BLaER1 treated with 17β-estradiol and CSF1 and Interleukin-3, amounts not matched to agents 10 nM and 100 nM (cell line): ENCODE results near the gene HPSE2.
"Not testable (repeated sequence)": the region's sequence is repeated elsewhere in the genome, so short reads cannot be mapped to it uniquely, and the experiment has no call there.

Source experiments
- H3K27ac ChIP-seq, 11 experiments: shearing (Covaris generic); formaldehyde crosslinking; 2 replicates each; pipeline ENCODE4 v1.8.1; 2022
- H3K27me3 ChIP-seq, 11 experiments: shearing (Covaris generic); formaldehyde crosslinking; 2 replicates each; pipeline ENCODE4 v1.8.1; 2022
- H3K36me3 ChIP-seq, 11 experiments: shearing (Covaris generic); formaldehyde crosslinking; 2 replicates each; pipeline ENCODE4 v1.8.1; 2022
- H3K4me1 ChIP-seq, 10 experiments: shearing (Covaris generic); formaldehyde crosslinking; 2 replicates each; pipeline ENCODE4 v1.8.1; 2022
- H3K4me2 ChIP-seq, 11 experiments: shearing (Covaris generic); formaldehyde crosslinking; 2 replicates each; pipeline ENCODE4 v1.8.1; 2022
- H3K4me3 ChIP-seq, 10 experiments: shearing (Covaris generic); formaldehyde crosslinking; 2 replicates each; pipeline ENCODE4 v1.8.1; 2022
- H3K9ac ChIP-seq, 11 experiments: shearing (Covaris generic); formaldehyde crosslinking; 2 replicates each; pipeline ENCODE4 v1.8.1; 2022
- H3K9me3 ChIP-seq, 11 experiments: shearing (Covaris generic); formaldehyde crosslinking; replicated peaks in 1 of 11; 2 replicates each; pipeline ENCODE4 v1.8.1; 2022
- H4K20me1 ChIP-seq, 11 experiments: shearing (Covaris generic); formaldehyde crosslinking; 2 replicates each; pipeline ENCODE4 v1.8.1; 2022
- Cebpa-rat ChIP-seq, 11 experiments: shearing (Covaris generic); IDR thresholded peaks; 2 replicates each; pipeline ENCODE4 v1.8.1; 2022

HPSE2 gene

GRCh38 chr10:99203310-99203709 is 32.3 kb downstream of the HPSE2 start:
- Histone ChIP-seq H3K4me3 (no peak overlapping the region), H3K27me3 (no peaks in the 10 kb centered on the region), H3K9ac (no peak overlapping the region), H3K27ac (no peak overlapping the region), H3K4me2 (no peak overlapping the region), H3K36me3 (no peaks in the 10 kb centered on the region), H3K4me1 (no peaks in the 10 kb centered on the region), H4K20me1 (no peaks in the 10 kb centered on the region), H3K9me3 (peaks cover 0 to 15% (median 0%) of the 10 kb centered on the region in 11 experiments; a peak in 4 of 22 replicates)
- TF ChIP-seq Cebpa-rat (IDR thresholded peaks at IDR 0.05), result no peak

GRCh38 chr10:99172950-99173349 is 62.7 kb downstream of the HPSE2 start:
- H3K27me3 ChIP-seq, result no peaks in the 10 kb centered on the region
- TF ChIP-seq Cebpa-rat (IDR thresholded peaks at IDR 0.05), result no peak
- H3K4me2 ChIP-seq, result no peak overlapping the region
- no peaks in the 10 kb centered on the region for H3K36me3 ChIP-seq
- no peaks in the 10 kb centered on the region for H3K4me1 ChIP-seq
- H3K4me3 ChIP-seq, result no peak overlapping the region
- H3K9ac ChIP-seq, result no peak overlapping the region
- H4K20me1 ChIP-seq, result no peaks in the 10 kb centered on the region
- no peaks in the 10 kb centered on the region for H3K9me3 ChIP-seq
- no peak overlapping the region for H3K27ac ChIP-seq

GRCh38 chr10:99172128-99172738 is 63.4 kb downstream of the HPSE2 start:
- H3K27ac ChIP-seq, result no peak overlapping the region
- no peaks in the 10 kb centered on the region for H3K36me3 ChIP-seq
- H3K9ac ChIP-seq, result no peak overlapping the region
- no peaks in the 10 kb centered on the region for H3K9me3 ChIP-seq
- TF ChIP-seq Cebpa-rat (IDR thresholded peaks at IDR 0.05), result no peak
- H3K4me2 ChIP-seq, result no peak overlapping the region
- H3K4me1 ChIP-seq, result no peaks in the 10 kb centered on the region
- no peaks in the 10 kb centered on the region for H4K20me1 ChIP-seq
- H3K4me3 ChIP-seq, result no peak overlapping the region
- H3K27me3 ChIP-seq, result no peaks in the 10 kb centered on the region

- TF ChIP-seq Cebpa-rat (IDR thresholded peaks at IDR 0.05), result no peak
- no peak overlapping the region for H3K27ac ChIP-seq
- no peaks in the 10 kb centered on the region for H3K9me3 ChIP-seq
- H3K27me3 ChIP-seq, result no peaks in the 10 kb centered on the region
- no peak overlapping the region for H3K9ac ChIP-seq
- H3K4me2 ChIP-seq, result no peak overlapping the region
- H3K4me3 ChIP-seq, result no peak overlapping the region
- H3K36me3 ChIP-seq, result no peaks in the 10 kb centered on the region
- H4K20me1 ChIP-seq, result no peaks in the 10 kb centered on the region
- H3K4me1 ChIP-seq, result no peaks in the 10 kb centered on the region
These were observed 65.5 kb downstream of the HPSE2 start for GRCh38 chr10:99170116-99170675.

- H3K27ac ChIP-seq, result no peak overlapping the region
- H4K20me1 ChIP-seq, result no peaks in the 10 kb centered on the region
- H3K27me3 ChIP-seq, result no peaks in the 10 kb centered on the region
- TF ChIP-seq Cebpa-rat (IDR thresholded peaks at IDR 0.05), result no peak
- H3K36me3 ChIP-seq, result no peaks in the 10 kb centered on the region
- no peak overlapping the region for H3K4me3 ChIP-seq
- no peaks in the 10 kb centered on the region for H3K4me1 ChIP-seq
- no peak overlapping the region for H3K9ac ChIP-seq
- H3K9me3 ChIP-seq, result no peaks in the 10 kb centered on the region
- no peak overlapping the region for H3K4me2 ChIP-seq
These were observed 74.5 kb downstream of the HPSE2 start for GRCh38 chr10:99161165-99161564.

- Histone ChIP-seq H3K27me3 (no peaks in the 10 kb centered on the region), H3K27ac (no peak overlapping the region), H3K4me1 (no peaks in the 10 kb centered on the region), H3K4me3 (no peak overlapping the region), H3K9me3 (0 out of 22 replicates have a peak, but pooled peaks cover 0 to under 1% (median 0%) of the 10 kb centered on the region in 11 experiments), H3K36me3 (no peaks in the 10 kb centered on the region), H3K4me2 (no peak overlapping the region), H3K9ac (no peak overlapping the region), H4K20me1 (no peaks in the 10 kb centered on the region)
- no peak for TF ChIP-seq Cebpa-rat (IDR thresholded peaks at IDR 0.05)
These were observed 92.0 kb downstream of the HPSE2 start for GRCh38 chr10:99143651-99144050.

GRCh38 chr10:99143011-99143410 is 92.6 kb downstream of the HPSE2 start:
- no peak for TF ChIP-seq Cebpa-rat (IDR thresholded peaks at IDR 0.05)
- Histone ChIP-seq H3K36me3 (no peaks in the 10 kb centered on the region), H3K9me3 (0 out of 22 replicates have a peak, but pooled peaks cover 0 to 4% (median 0%) of the 10 kb centered on the region in 11 experiments), H3K9ac (no peak overlapping the region), H4K20me1 (no peaks in the 10 kb centered on the region), H3K4me1 (no peaks in the 10 kb centered on the region), H3K27me3 (no peaks in the 10 kb centered on the region), H3K4me2 (no peak overlapping the region), H3K27ac (no peak overlapping the region), H3K4me3 (no peak overlapping the region)

- not testable (repeated sequence) for H3K4me3 ChIP-seq, H3K9ac ChIP-seq, H3K4me2 ChIP-seq, H3K27me3 ChIP-seq, H3K36me3 ChIP-seq, H3K9me3 ChIP-seq, H3K4me1 ChIP-seq, H3K27ac ChIP-seq, H4K20me1 ChIP-seq
These were observed 102.8 kb downstream of the HPSE2 start for GRCh38 chr10:99132897-99133296.

GRCh38 chr10:99125879-99126278 is 109.8 kb downstream of the HPSE2 start:
- H3K27ac ChIP-seq, result no peak overlapping the region
- no peak for TF ChIP-seq Cebpa-rat (IDR thresholded peaks at IDR 0.05)
- no peak overlapping the region for H3K4me3 ChIP-seq
- no peaks in the 10 kb centered on the region for H3K36me3 ChIP-seq
- H3K27me3 ChIP-seq, result no peaks in the 10 kb centered on the region
- H3K4me2 ChIP-seq, result no peak overlapping the region
- H3K4me1 ChIP-seq, result no peaks in the 10 kb centered on the region
- no peaks in the 10 kb centered on the region for H4K20me1 ChIP-seq
- H3K9ac ChIP-seq, result no peak overlapping the region
- peaks cover 31 to 54% (median 37%) of the 10 kb centered on the region in 11 experiments for H3K9me3 ChIP-seq

GRCh38 chr10:99124376-99124775 is 111.3 kb downstream of the HPSE2 start:
- no peaks in the 10 kb centered on the region for H3K36me3 ChIP-seq
- H3K9ac ChIP-seq, result no peak overlapping the region
- no peak overlapping the region for H3K4me3 ChIP-seq
- no peaks in the 10 kb centered on the region for H4K20me1 ChIP-seq
- peaks cover 31 to 59% (median 37%) of the 10 kb centered on the region in 11 experiments for H3K9me3 ChIP-seq
- no peak overlapping the region for H3K27ac ChIP-seq
- H3K4me2 ChIP-seq, result no peak overlapping the region
- no peaks in the 10 kb centered on the region for H3K4me1 ChIP-seq
- TF ChIP-seq Cebpa-rat (IDR thresholded peaks at IDR 0.05), result no peak
- H3K27me3 ChIP-seq, result no peaks in the 10 kb centered on the region
